ENCODE results near the gene INAFM1. TPM values are rescaled to one million over a fixed set of nuclear protein-coding genes. Genes with fewer than 3 reads are reported as not detected.

Gene INAFM1
- total and polyA plus RNA-seq, 12 donors: 9.2 to 16.4 (median 12.5) TPM

DNA sequence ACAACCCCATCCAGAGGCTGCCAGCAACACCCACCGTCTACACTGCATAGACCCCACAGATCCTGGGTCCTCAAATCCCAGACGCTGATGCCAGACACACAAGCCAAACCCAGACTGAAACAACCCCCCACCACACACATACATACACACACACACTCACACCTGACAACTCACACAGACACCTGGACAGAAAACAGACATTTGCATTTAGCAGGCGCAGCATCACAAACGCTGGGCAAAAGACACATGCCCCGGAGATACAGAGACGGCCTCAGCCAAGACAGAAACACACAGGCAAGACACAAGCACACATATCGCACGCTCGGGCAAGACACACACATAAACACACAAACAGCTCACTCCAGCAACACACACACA is 45.0 kb upstream of the INAFM1 start:
- intact Hi-C loops (cut with DNase I): loop anchor here in 2 of 10 donors (2.0 to 10.0 kb wide), 2 partner anchors 13 to 215 kb away; partner anchors contain the start of gene NPAS1 (in 1 of the 2)
- no peak for DNase-seq
- Histone ChIP-seq H3K9me3 (no peaks in the 10 kb centered on the region), H3K36me3 (peaks cover 0 to 8% (median 0%) of the 10 kb centered on the region in 9 donors), H3K27me3 (no peaks in the 10 kb centered on the region), H3K4me3 (peak overlapping the region in 9 of 10 donors; percentile 89 to 100 (median 97)), H3K4me1 (peaks cover 11 to 66% (median 42%) of the 10 kb centered on the region in 9 donors), H3K27ac (peak overlapping the region in 9 of 10 donors; percentile 70 to 100 (median 85))
- TF ChIP-seq, protein P1, sequence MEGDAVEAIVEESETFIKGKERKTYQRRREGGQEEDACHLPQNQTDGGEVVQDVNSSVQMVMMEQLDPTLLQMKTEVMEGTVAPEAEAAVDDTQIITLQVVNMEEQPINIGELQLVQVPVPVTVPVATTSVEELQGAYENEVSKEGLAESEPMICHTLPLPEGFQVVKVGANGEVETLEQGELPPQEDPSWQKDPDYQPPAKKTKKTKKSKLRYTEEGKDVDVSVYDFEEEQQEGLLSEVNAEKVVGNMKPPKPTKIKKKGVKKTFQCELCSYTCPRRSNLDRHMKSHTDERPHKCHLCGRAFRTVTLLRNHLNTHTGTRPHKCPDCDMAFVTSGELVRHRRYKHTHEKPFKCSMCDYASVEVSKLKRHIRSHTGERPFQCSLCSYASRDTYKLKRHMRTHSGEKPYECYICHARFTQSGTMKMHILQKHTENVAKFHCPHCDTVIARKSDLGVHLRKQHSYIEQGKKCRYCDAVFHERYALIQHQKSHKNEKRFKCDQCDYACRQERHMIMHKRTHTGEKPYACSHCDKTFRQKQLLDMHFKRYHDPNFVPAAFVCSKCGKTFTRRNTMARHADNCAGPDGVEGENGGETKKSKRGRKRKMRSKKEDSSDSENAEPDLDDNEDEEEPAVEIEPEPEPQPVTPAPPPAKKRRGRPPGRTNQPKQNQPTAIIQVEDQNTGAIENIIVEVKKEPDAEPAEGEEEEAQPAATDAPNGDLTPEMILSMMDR (IDR thresholded peaks at IDR 0.05): no peak
- ATAC-seq: no peak
- WGBS, 2 donors: 5 to 14% methylated on average over 9 of the region's 9 CpGs

DNA sequence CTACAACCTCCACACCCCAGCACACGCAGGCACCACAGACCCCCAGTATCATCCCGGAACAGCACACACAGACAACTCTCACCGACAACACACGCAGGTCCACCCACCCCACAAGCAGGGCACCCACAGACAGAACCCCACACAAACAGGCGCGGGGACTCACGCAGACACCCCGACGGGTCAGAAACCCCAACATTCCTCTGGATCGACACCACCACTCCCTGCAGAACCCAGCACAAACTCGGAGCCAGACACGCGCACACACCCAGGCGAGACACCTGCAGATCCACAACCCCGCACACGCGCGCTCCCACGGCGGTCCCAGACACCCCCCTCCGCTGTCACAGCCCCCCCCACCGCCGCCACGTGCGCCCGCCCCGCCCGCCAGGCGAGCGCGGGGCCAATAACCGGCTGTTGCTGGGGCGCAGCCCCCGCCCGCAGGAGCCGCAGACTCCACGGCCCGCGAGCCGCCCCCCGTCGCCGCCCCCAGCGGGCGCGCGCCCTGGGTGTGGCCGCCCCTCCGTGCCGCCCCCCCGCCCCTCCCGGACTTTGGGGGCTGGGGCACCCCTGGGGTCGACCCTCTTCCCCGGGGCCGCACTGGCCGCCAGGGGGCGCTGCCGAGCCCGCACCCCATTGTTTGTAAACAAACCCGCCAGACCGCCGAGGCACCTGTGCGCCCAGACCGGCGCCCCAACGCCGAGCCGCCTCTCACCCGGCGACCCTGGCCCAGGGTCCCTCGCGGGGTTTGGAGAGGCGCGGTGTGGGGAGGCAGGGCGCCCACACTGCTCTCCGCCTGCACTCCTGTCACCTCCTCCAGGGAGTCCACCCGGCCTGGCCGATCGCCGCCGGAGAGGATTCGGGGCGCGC is 44.4 kb upstream of the INAFM1 start:
- Histone ChIP-seq H3K36me3 (peaks cover 0 to 2% (median 0%) of the 10 kb centered on the region in 9 donors), H3K9me3 (no peaks in the 10 kb centered on the region), H3K27ac (peak overlapping the region; percentile 68 to 100 (median 87)), H3K27me3 (no peaks in the 10 kb centered on the region), H3K4me1 (peaks cover 11 to 65% (median 42%) of the 10 kb centered on the region in 9 donors), H3K4me3 (peak overlapping the region; percentile 89 to 100 (median 98))
- intact Hi-C loops (cut with DNase I): loop anchor here in 1 of 10 donors (10.0 kb wide), 1 partner anchor 215 kb away; the partner anchor contains the start of gene NPAS1
- ATAC-seq: peak in 1 of 8 donors; percentile 2
- 2 to 3% methylated on average over 51 to 84 of the region's 84 CpGs for WGBS, 2 donors
- peak in 1 of 2 donors; percentile 78 for DNase-seq
- TF ChIP-seq, protein P1 (IDR thresholded peaks at IDR 0.05): peak; percentile 73 to 89 (median 85)

DNA sequence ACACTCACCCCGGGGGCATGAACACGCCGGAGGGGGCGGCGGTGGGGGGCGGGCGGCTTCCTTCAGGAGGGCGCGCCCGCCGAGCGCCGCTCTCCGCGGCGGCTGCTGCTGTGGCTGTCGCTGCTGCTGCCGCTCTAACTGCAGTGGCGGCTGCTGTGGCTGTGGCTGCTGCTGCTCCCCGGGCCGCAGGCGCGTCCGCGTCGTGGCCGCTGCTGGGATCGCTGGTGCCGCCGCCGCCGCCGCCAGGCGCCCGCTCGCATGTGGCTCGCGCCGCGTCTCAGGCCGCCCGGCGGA is 43.8 kb upstream of the INAFM1 start, which contains the start of gene BBC3:
TSS of gene BBC3 (minus strand) at position 279 of the 294 bp plus-strand sequence. CDS start 2,768 bp downstream, outside the sequence.
- H3K4me1 ChIP-seq: peaks cover 11 to 59% (median 37%) of the 10 kb centered on the region in 9 donors
- H3K27ac ChIP-seq: peak within 1 kb of the TSS; percentile 68 to 100 (median 87)
- DNase-seq (no peak), ATAC-seq (no peak)
- no peaks in the 10 kb centered on the region for H3K27me3 ChIP-seq
- 0 to 1% methylated on average over 28 to 43 of the region's 43 CpGs for WGBS, 2 donors
- TF ChIP-seq, protein P1 (IDR thresholded peaks at IDR 0.05): no peak
- H3K36me3 ChIP-seq: no peaks in the 10 kb centered on the region
- intact Hi-C loops (cut with DNase I): loop anchor here in 1 of 10 donors (10.0 kb wide), 1 partner anchor 216 kb away; the partner anchor contains the start of gene NPAS1
- H3K4me3 ChIP-seq: peak within 1 kb of the TSS; percentile 89 to 100 (median 98)
- H3K9me3 ChIP-seq: no peaks in the 10 kb centered on the region

DNA sequence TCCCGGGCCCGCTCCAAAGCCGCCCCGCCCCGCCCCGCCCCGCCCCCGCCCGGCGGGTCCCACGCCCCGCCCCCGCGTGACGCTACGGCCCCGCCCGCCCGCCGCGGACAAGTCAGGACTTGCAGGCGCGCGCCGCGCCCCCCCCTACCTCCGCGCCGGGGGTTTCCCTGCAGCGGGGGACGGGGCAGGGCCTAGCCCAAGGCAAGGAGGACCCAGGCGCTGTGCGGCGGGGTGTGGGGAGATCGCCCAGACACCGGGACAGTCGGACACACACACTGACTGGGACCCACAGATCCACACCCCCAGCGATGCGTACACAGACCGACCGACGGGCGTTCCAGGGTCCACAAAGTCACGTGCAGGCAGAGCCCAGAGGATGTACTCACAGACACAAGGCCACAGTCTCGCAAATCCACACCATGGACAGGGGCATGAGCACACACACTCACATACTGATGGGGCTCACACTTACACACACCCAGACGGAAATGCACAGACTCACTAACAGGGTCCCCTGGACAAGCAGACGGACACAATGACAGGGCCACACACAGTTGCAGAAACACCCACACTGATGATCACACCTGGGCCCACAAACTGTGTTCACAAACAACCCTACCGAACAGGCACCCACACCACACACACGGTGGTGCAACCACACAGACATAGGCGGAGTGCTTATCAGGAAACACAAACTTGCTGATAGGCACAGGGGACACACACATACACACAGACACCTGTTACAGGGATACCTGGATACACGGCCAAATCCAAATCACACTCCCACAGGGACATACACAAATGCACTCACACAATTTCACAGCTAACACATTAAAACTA is 43.2 kb upstream of the INAFM1 start:
- Histone ChIP-seq H3K36me3 (no peaks in the 10 kb centered on the region), H3K27ac (peak overlapping the region; percentile 68 to 100 (median 84)), H3K4me1 (peaks cover 11 to 57% (median 37%) of the 10 kb centered on the region in 9 donors), H3K27me3 (no peaks in the 10 kb centered on the region), H3K9me3 (no peaks in the 10 kb centered on the region), H3K4me3 (peak overlapping the region; percentile 89 to 100 (median 98))
- TF ChIP-seq, protein P1 (IDR thresholded peaks at IDR 0.05): no peak
- WGBS, 2 donors: 7% methylated on average over 46 to 51 of the region's 51 CpGs
- ATAC-seq (peak; percentile 27 to 58 (median 46)), DNase-seq (peak; percentile 90 to 92)
- intact Hi-C loops (cut with DNase I): loop anchor here in 1 of 10 donors (10.0 kb wide), 1 partner anchor 217 kb away; the partner anchor contains the start of gene NPAS1
